B cell (primary cell): ENCODE measurements around the gene ENOX1. TPM values are rescaled to one million over a fixed set of nuclear protein-coding genes. Genes with fewer than 3 reads are reported as not detected.

ENCODE experiments used
- ATAC-seq: fragments of 200-7000 bp; cut with Tn5 transposase; one replicate; pipeline ENCODE4 v1.10.0; 2021; ENCODE audit warnings: low read depth, mild to moderate bottlenecking, moderate number of reproducible peaks, moderate library complexity
- CTCF ChIA-PET: fragments of 350-600 bp; sonication (Branson Sonifier 250); formaldehyde crosslinking; loops from one replicate; lab custom pipeline; 2021; ENCODE audit warnings: antibody characterized with exemption, inconsistent platforms; lab: Charles Lee
- POLR2A ChIA-PET: fragments of 350-600 bp; sonication (Branson Sonifier 250); formaldehyde crosslinking; loops from one replicate; lab custom pipeline; 2021; ENCODE audit warnings: antibody characterized with exemption; lab: Charles Lee
- DNase-seq: peaks from one replicate; pipeline ENCODE4 v3.0.0; 2013
- H2AFZ ChIP-seq: 2 replicates; pipeline ENCODE4 v1.6.1; 2012; ENCODE audit warnings: mild to moderate bottlenecking, low read depth, low read length; ENCODE audit not compliant: insufficient read depth, poor library complexity, severe bottlenecking
- H3K27ac ChIP-seq, 2 donors: 1 replicate in 1 of 2; 2 replicates in 1 of 2; pipeline ENCODE4 v1.5.1; 2012 to 2013; ENCODE audit warnings: low read length in 2 of 2, mild to moderate bottlenecking in 2 of 2, moderate library complexity in 1 of 2
- H3K27me3 ChIP-seq, 4 experiments: fragments of 200-600 bp in 1 of 4; sonication (generic) in 1 of 4; replicated peaks in 1 of 4; 1 replicate in 2 of 4; 2 replicates in 2 of 4; pipeline versions ENCODE4 v1.6.1 to v1.7.0; 2013 to 2016; ENCODE audit warnings: low read length in 3 of 4, mild to moderate bottlenecking in 2 of 4, mixed read lengths in 1 of 4, moderate library complexity in 1 of 4; ENCODE audit not compliant: insufficient read depth in 4 of 4, control insufficient read depth in 3 of 4; ENCODE audit errors: control extremely low read depth in 1 of 4
- H3K36me3 ChIP-seq, 2 experiments: replicated peaks in 1 of 2; 1 replicate in 1 of 2; 2 replicates in 1 of 2; pipeline versions ENCODE4 v1.6.1 to v1.7.1; 2013; ENCODE audit warnings: low read length in 1 of 2; ENCODE audit not compliant: insufficient read depth in 2 of 2, control insufficient read depth in 1 of 2; ENCODE audit errors: control extremely low read depth in 1 of 2, extremely low read depth in 1 of 2
- H3K4me1 ChIP-seq, 2 donors: fragments of 200-600 bp in 1 of 2; sonication (generic) in 1 of 2; 1 replicate in 1 of 2; 2 replicates in 1 of 2; pipeline versions ENCODE4 v1.5.1 to v1.6.1; 2013 to 2017; ENCODE audit warnings: low read length in 2 of 2; ENCODE audit not compliant: control insufficient read depth in 2 of 2, insufficient read depth in 2 of 2
- H3K4me2 ChIP-seq: replicated peaks from 2 replicates; pipeline ENCODE3; 2012; ENCODE audit warnings: mild to moderate bottlenecking, low read depth, low read length; ENCODE audit not compliant: poor library complexity, severe bottlenecking
- H3K4me3 ChIP-seq, 5 experiments: fragments of 200-600 bp in 1 of 5; sonication (generic) in 1 of 5; 1 replicate in 3 of 5; 2 replicates in 2 of 5; pipeline versions ENCODE4 v1.5.1 to v1.7.0; 2011 to 2016; ENCODE audit warnings: low read length in 4 of 5, mild to moderate bottlenecking in 4 of 5, low read depth in 2 of 5, control low read depth in 1 of 5, moderate library complexity in 1 of 5; ENCODE audit not compliant: insufficient read depth in 1 of 5; ENCODE audit errors: control extremely low read depth in 1 of 5, extremely low read depth in 1 of 5
- H3K79me2 ChIP-seq: fragments of 200-600 bp; sonication (generic); one replicate; pipeline ENCODE4 v1.6.0; 2016; ENCODE audit warnings: low read length; ENCODE audit not compliant: control insufficient read depth, insufficient read depth
- H3K9ac ChIP-seq: fragments of 200-600 bp; sonication (generic); 2 replicates; pipeline ENCODE4 v1.6.1; 2017; ENCODE audit warnings: mild to moderate bottlenecking, low read length, moderate library complexity
- H3K9me3 ChIP-seq, 3 donors: one replicate each; pipeline versions ENCODE4 v1.6.1 to v1.7.1; 2013; ENCODE audit warnings: low read length in 2 of 3; ENCODE audit not compliant: control insufficient read depth in 2 of 3, insufficient read depth in 1 of 3; ENCODE audit errors: control extremely low read depth in 1 of 3
- H4K20me1 ChIP-seq: 2 replicates; pipeline ENCODE4 v1.6.0; 2012; ENCODE audit warnings: mild to moderate bottlenecking, low read length; ENCODE audit not compliant: insufficient read depth, control insufficient read depth, poor library complexity, severe bottlenecking
- H3K27ac Mint-ChIP-seq: one replicate; pipeline ENCODE4 v1.8.0; 2021; ENCODE audit warnings: mixed read lengths
- H3K27me3 Mint-ChIP-seq: one replicate; pipeline ENCODE4 v1.8.0; 2021; ENCODE audit warnings: mixed read lengths
- H3K4me1 Mint-ChIP-seq: one replicate; pipeline ENCODE4 v1.8.0; 2021; ENCODE audit warnings: mixed read lengths
- H3K4me3 Mint-ChIP-seq: one replicate; pipeline ENCODE4 v1.8.0; 2021; ENCODE audit warnings: mixed read lengths
- H3K9me3 Mint-ChIP-seq: one replicate; pipeline ENCODE4 v1.8.0; 2022; ENCODE audit warnings: mixed read lengths; ENCODE audit not compliant: insufficient read depth
- EZH2 ChIP-seq: IDR thresholded peaks from 2 replicates; pipeline ENCODE4 v1.6.1; 2012; ENCODE audit warnings: borderline replicate concordance, low read depth, mild to moderate bottlenecking, moderate library complexity, low read length; ENCODE audit not compliant: insufficient read depth, poor library complexity, severe bottlenecking
- WGBS: methylation state at CpG from one replicate; pipeline ENCODE4 v1.1.5; 2013; ENCODE audit warnings: missing lambda C conversion rate; ENCODE audit not compliant: insufficient coverage; 5-methylcytosine and 5-hydroxymethylcytosine counted together
- intact Hi-C: fragments of 100-400 bp; cut with micrococcal nuclease; formaldehyde crosslinking; loops from one replicate; pipeline ENCODE4 v1.10.0; 2022
- polyA plus RNA-seq: library from polyadenylated mRNA; depleted of rRNA; stranded (reverse); fragments of >200 nt; gene quantifications from 2 replicates; pipeline ENCODE4 v1.2.3, GENCODE V29; 2012
- total RNA-seq, 2 donors: library from RNA; stranded (reverse); fragments of 120-200 nt in 1 of 2; gene quantifications; 1 replicate in 1 of 2; 2 replicates in 1 of 2; pipeline versions ENCODE4 v1.2.3 to v1.2.4, GENCODE V29; 2013 to 2022
- TF ChIP-seq, protein P1 (sequence below): fragments of 200-600 bp; IDR thresholded peaks from one replicate; pipeline ENCODE4 v1.8.0; 2022; ENCODE audit warnings: antibody characterized with exemption, mild to moderate bottlenecking

Gene ENOX1
- total and polyA plus RNA-seq, 2 donors (not counting 1 experiment from before 2014, with no cell fraction given), result not detected

DNA sequence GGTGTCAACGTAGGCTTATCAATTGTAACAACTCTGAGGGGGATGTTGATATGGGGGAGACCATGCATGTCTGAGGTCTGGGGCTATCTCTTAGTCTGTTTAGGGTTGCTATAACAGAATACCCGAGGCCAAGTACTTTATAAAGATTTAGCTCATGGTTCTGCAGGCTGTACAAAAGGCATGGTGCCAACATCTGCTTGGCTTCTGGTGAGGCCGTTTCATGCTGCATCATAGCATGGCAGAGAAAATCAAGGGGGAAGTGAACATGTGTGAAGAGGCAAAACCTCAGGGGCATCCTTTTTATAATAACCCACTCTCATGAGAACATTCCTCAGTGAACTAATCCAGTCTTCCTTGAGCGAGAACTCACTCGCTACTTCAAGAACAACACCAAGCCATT is 353.8 kb downstream of the ENOX1 start:
- DNase-seq (no peak), ATAC-seq (no peak)
- Histone ChIP-seq H4K20me1 (no peaks in the 10 kb centered on the region), H3K27me3 (no peaks in the 10 kb centered on the region), H3K27ac (no peak overlapping the region), H2AFZ (no peak overlapping the region), H3K79me2 (no peaks in the 10 kb centered on the region), H3K4me2 (no peak overlapping the region), H3K36me3 (no peaks in the 10 kb centered on the region), H3K9me3 (no peaks in the 10 kb centered on the region), H3K9ac (no peak overlapping the region), H3K4me3 (no peak overlapping the region), H3K4me1 (no peaks in the 10 kb centered on the region)
- 100% methylated on average over 2 of the region's 5 CpGs for WGBS
- ChIA-PET POLR2A (no interaction called here), CTCF (no interaction called here)
- H3K4me1 Mint-ChIP-seq, result no peaks in the 10 kb centered on the region
- no peak overlapping the region for H3K4me3 Mint-ChIP-seq
- no peaks in the 10 kb centered on the region for H3K9me3 Mint-ChIP-seq
- intact Hi-C loops, result no loop called here
- TF ChIP-seq EZH2, result no peak
- TF ChIP-seq, protein P1, sequence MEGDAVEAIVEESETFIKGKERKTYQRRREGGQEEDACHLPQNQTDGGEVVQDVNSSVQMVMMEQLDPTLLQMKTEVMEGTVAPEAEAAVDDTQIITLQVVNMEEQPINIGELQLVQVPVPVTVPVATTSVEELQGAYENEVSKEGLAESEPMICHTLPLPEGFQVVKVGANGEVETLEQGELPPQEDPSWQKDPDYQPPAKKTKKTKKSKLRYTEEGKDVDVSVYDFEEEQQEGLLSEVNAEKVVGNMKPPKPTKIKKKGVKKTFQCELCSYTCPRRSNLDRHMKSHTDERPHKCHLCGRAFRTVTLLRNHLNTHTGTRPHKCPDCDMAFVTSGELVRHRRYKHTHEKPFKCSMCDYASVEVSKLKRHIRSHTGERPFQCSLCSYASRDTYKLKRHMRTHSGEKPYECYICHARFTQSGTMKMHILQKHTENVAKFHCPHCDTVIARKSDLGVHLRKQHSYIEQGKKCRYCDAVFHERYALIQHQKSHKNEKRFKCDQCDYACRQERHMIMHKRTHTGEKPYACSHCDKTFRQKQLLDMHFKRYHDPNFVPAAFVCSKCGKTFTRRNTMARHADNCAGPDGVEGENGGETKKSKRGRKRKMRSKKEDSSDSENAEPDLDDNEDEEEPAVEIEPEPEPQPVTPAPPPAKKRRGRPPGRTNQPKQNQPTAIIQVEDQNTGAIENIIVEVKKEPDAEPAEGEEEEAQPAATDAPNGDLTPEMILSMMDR, result no peak
- no peak overlapping the region for H3K27ac Mint-ChIP-seq
- peaks cover 4% of the 10 kb centered on the region for H3K27me3 Mint-ChIP-seq

- ChIA-PET POLR2A (no interaction called here), CTCF (no interaction called here)
- TF ChIP-seq, protein P1, result no peak
- TF ChIP-seq EZH2, result no peak
- Histone ChIP-seq H3K27me3 (no peaks in the 10 kb centered on the region), H3K4me2 (no peak overlapping the region), H3K9me3 (no peaks in the 10 kb centered on the region), H3K27ac (no peak overlapping the region), H2AFZ (no peak overlapping the region), H3K4me1 (no peaks in the 10 kb centered on the region), H3K36me3 (no peaks in the 10 kb centered on the region), H3K79me2 (no peaks in the 10 kb centered on the region), H4K20me1 (no peaks in the 10 kb centered on the region), H3K9ac (no peak overlapping the region), H3K4me3 (no peak overlapping the region)
- 84% methylated on average over 3 of the region's 8 CpGs for WGBS
- no peak for DNase-seq
- no peak overlapping the region for H3K27ac Mint-ChIP-seq
- intact Hi-C loops, result no loop called here
- no peak overlapping the region for H3K4me3 Mint-ChIP-seq
- peaks cover under 1% of the 10 kb centered on the region for H3K27me3 Mint-ChIP-seq
- no peak for ATAC-seq
- H3K9me3 Mint-ChIP-seq, result no peaks in the 10 kb centered on the region
- no peaks in the 10 kb centered on the region for H3K4me1 Mint-ChIP-seq
Measured at GRCh38 chr13:43431841-43432240, 354.9 kb downstream of the ENOX1 start.
